ENCODE measurements around the gene NR6A1.

DNA sequence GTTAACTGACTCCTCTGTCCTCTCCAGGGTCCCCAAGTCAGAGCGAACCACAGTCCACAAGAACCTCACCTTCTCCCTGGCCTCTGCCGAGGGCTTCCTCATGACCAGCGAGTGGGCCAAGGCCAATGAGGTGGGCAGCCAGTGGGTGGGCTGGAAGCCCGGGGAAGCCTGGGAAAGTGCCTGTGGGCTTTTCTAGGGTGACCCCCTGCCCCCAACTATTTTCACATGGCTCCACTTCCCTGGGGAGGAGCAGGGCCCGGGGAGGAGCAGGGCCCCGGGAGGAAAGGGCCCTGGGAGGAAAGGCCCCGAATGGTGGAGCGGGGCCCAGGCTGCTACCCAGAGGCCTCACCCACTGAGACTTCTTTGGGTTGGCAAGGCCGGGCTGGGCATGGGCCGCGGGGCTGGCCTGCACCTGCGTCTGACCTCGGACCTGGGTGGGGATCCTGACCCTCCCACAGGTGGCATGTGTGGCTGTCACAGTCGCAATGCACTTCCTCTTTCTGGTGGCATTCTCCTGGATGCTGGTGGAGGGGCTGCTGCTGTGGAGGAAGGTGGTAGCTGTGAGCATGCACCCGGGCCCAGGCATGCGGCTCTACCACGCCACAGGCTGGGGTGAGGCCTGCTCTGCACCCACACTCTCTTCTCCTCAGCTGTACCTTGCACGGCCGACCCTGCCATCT lies 302.9 kb downstream of the NR6A1 start:
- no peak for TF ChIP-seq EZH2 (IDR thresholded peaks at IDR 0.05; ENCODE audit: insufficient read depth, poor library complexity, severe bottlenecking)
- no peak for TF ChIP-seq EZH2phosphoT487 (IDR thresholded peaks at IDR 0.05; ENCODE audit: insufficient read depth, low read depth)
